Measurements from ENCODE around the gene TTL. TPM values are rescaled to one million over a fixed set of nuclear protein-coding genes. Genes with fewer than 3 reads are reported as not detected.
"Not testable (repeated sequence)": the region's sequence is repeated elsewhere in the genome, so short reads cannot be mapped to it uniquely, and the experiment has no call there.

TTL gene
- total RNA-seq, 1 experiment from 2014 or later = 26.9 TPM

DNA sequence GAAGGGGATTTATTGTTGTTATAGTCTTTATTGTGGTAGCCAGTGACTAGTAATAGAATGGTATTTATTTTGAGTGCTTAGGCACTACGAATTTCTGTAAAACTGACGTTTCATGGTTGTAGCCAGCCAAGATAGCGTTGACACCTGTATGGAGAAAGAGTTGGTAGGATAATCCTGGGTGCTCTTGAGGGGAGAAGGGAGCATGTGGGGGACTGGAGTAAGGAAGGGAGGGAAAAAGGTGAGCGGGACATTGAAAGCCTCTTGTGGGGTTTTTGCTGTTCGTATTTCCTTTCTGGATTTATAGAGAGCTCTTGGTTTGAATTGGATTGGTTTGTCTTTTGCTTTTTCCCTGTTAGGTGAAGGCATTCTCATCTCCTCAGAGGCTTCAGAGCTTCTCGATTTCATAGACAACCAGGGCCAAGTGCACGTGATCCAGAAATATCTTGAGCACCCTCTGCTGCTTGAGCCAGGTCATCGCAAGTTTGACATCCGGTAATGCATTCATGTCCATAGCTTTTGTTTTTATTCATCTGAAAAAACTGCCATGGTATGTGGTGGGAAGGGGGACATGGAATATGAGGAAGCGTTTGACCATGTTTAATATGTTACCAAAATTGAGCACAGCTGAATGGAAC, 19.0 kb downstream of the TTL start:
- in situ Hi-C loops (cut with HindIII; ENCODE audit: low pct_unique_long_range_greater_than_20kb, low sequenced_read_pairs) = not testable (repeated sequence)
- DNase-seq (ENCODE audit: low read depth) = peak; percentile 42

DNA sequence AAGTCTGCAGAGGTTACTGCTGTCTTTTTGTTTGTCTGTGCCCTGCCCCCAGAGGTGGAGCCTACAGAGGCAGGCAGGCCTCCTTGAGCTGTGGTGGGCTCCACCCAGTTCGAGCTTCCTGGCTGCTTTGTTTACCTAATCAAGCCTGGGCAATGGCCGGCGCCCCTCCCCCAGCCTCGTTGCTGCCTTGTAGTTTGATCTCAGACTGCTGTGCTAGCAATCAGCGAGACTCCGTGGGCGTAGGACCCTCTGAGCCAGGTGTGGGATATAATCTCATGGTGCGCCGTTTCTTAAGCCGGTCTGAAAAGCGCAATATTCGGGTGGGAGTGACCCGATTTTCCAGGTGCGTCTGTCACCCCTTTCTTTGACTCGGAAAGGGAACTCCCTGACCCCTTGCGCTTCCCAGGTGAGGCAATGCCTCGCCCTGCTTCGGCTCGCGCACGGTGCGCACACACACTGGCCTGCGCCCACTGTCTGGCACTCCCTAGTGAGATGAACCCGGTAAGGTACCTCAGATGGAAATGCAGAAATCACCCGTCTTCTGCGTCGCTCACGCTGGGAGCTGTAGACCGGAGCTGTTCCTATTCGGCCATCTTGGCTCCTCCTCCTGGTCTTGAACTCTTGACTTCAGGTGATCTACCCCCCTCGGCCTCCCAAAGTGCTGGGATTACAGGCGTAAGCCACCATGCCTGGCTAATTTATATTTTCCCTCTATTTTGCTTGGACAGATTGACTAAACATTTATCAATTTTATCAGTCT, 27.5 kb downstream of the TTL start:
- DNase-seq (ENCODE audit: low read depth); in situ Hi-C loops (cut with HindIII; ENCODE audit: low pct_unique_long_range_greater_than_20kb, low sequenced_read_pairs): not testable (repeated sequence)

DNA sequence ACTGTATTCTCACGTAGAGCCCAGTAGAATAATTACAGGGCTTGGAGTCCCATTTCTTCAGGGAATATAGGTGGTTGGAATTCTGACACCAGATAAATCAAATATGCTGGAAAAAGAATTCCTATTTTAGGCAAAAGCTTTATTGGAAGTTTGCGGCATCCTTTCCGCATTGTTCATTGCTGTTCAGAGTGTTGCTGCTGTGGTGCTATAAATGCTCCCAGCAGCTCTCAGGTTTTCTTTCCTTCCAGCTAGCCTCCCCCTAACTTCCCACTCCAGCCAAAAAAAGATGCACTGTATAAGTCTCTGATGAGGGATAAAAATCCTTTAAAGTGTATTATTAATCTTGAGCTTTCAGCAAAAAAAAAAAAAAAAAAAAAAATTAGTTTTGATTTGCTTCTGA, 34.8 kb downstream of the TTL start:
- in situ Hi-C loops (cut with HindIII; ENCODE audit: low pct_unique_long_range_greater_than_20kb, low sequenced_read_pairs) = no loop called here
- no peak for DNase-seq (ENCODE audit: low read depth)

DNA sequence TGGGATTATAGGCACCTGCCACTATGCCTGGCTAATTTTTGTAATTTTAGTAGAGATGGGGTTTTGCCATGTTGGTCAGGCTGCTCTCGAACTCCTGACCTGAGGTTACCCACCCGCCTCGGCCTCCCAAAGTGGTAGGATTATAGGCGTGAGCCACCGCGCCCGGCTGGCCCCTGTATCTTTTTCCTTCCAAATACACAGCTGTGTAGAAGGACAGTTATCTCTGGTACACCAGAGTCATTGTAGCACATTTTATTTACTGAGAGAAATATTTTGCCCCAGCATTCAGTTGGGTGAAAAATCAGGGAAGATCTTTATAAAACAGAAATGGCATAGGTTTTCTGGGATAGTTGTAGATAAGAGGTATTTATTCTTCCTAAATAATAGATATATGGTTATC, 36.9 kb downstream of the TTL start:
- in situ Hi-C loops (cut with HindIII; ENCODE audit: low pct_unique_long_range_greater_than_20kb, low sequenced_read_pairs) = no loop called here
- DNase-seq (ENCODE audit: low read depth) = no peak

DNA sequence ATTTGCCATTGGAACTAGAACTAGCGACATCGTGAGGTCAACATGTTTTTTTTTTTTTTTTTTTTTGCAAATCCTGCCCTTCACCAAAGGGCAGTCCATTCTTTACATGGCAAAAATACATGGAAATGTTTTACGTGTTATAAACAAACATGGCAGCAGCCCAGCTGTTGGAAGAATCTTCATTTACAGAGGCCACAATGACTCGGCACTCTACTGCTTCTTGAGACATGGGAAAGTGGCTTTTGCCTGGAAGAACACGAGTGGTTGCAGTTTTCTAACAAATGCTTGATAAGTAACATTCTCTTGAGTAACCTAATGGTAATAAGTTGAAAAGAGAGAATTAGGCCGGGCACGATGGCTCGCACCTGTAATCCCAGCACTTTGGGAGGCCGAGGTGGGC, 37.5 kb downstream of the TTL start:
- in situ Hi-C loops (cut with HindIII; ENCODE audit: low pct_unique_long_range_greater_than_20kb, low sequenced_read_pairs) = no loop called here

DNA sequence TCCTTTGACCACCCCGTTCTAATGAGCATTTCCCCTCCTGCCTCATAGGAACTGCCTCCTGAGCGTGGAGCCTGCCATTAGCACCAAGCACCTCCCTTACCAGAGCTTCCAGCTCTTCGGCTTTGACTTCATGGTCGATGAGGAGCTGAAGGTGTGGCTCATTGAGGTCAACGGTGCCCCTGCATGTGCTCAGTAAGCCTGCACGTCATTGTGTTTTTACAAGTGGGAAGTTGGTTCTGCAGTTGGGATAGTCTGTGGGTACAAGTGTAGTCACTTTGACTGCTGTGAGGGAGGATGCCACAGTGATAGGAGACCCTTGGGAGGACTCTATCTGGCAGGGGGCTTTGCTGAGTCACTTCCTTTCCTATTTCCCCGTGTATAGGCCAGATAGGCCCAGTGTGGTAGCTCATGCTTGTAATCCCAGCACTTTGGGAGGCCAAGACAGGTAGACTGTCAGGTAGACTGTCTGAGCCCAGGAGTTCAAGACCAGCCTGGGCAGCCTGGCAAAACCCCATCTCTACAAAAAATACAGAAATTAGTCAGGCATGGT, 38.4 kb downstream of the TTL start:
- DNase-seq (ENCODE audit: low read depth) = no peak
- in situ Hi-C loops (cut with HindIII; ENCODE audit: low pct_unique_long_range_greater_than_20kb, low sequenced_read_pairs) = no loop called here

More for the DNA sequence above, 37.5 kb downstream of the TTL start:
- no peak for DNase-seq (ENCODE audit: low read depth)

DNA sequence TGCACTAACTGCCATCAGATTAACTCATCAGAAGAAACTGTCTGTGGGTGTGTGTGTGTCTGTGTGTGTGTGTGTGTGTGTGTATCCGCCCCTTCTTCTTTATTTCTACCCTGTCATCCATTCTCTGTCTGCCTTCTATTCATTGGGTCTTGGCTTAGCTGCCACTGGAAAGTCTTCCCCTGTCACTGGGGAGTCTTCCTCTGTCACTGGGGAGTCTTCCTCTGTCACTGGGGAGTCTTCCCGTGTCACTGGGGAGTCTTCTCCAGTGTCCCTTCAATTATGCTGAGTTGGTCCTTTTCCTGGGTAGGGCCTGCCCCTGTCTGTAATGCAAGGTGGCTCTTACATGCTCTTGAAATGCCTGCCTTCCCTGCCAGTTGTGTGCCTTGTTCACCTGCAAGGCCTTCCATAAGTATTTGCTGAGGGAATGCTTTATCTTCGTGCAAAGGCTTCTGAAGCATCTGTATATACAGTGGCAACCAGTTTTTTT, 41.4 kb downstream of the TTL start:
- DNase-seq (ENCODE audit: low read depth) = no peak
- in situ Hi-C loops (cut with HindIII; ENCODE audit: low pct_unique_long_range_greater_than_20kb, low sequenced_read_pairs) = no loop called here

DNA sequence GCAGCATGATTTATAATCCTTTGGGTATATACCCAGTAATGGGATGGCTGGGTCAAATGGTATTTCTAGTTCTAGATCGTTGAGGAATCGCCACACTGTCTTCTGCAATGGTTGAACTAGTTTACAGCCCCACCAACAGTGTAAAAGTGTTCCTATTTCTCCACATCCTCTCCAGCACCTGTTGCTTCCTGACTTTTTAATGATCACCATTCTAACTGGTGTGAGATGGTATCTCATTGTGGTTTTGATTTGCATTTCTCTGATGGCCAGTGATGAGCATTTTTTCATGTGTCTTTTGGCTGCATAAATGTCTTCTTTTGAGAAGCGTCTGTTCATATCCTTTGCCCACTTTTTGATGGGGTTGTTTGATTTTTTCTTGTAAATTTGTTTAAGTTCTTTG, 42.3 kb downstream of the TTL start:
- DNase-seq (ENCODE audit: low read depth); in situ Hi-C loops (cut with HindIII; ENCODE audit: low pct_unique_long_range_greater_than_20kb, low sequenced_read_pairs): not testable (repeated sequence)

DNA sequence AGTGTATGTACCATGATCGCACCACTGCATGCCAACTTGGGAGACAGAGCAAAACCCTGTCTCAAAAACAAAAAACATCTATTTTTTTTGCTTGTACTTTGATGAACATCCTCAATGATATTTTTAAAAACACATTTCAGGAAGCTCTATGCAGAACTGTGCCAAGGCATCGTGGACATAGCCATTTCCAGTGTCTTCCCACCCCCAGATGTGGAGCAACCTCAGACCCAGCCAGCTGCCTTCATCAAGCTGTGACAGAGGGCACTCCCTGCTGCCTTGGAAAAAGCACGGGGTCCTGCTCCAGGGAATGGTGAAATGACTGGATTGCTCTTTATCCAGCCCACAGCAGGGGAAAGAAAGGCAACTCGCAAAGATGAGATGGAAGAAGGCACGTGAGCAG, 46.6 kb downstream of the TTL start:
- DNase-seq (ENCODE audit: low read depth) = no peak
- in situ Hi-C loops (cut with HindIII; ENCODE audit: low pct_unique_long_range_greater_than_20kb, low sequenced_read_pairs) = no loop called here

DNA sequence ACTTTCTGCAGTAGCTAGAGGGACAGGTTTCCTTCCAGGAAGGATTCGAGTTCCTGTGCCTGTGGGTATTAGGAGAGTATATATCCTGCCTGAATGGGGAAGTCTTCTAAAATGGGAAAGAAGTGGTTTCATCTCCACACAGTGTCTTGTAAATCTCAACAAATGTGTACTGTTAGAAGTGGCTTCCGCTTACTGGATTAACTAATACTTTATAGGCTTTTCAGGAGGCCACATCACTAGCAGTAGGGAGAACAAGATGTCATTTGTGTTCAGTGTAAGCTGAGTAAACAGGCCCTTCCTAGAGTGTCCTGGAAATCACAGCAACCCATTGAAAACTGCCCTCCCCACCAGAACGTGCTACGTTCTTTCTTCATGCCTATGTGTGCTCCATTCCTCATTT, 47.8 kb downstream of the TTL start:
- DNase-seq (ENCODE audit: low read depth) = no peak
- in situ Hi-C loops (cut with HindIII; ENCODE audit: low pct_unique_long_range_greater_than_20kb, low sequenced_read_pairs) = no loop called here

DNA sequence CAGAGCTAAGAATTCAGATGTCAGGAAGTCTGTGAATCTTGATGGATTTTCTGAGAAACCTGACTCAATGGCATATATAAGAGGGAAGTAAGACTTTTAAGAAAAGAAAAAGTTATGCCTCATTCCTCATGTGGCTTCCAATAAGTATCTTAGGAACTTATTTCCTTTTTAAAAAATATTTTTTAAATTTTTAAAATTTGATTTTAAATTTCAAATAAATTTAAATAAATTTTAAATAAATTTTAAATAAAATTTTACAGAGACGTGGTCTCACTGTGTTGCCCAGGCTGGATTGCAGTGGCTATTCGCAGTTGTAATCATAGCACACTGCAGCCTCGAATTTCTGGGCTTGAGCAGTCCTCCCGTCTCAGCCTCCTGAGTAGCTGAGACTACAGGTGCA, 48.8 kb downstream of the TTL start:
- in situ Hi-C loops (cut with HindIII; ENCODE audit: low pct_unique_long_range_greater_than_20kb, low sequenced_read_pairs) = no loop called here
- no peak for DNase-seq (ENCODE audit: low read depth)

DNA sequence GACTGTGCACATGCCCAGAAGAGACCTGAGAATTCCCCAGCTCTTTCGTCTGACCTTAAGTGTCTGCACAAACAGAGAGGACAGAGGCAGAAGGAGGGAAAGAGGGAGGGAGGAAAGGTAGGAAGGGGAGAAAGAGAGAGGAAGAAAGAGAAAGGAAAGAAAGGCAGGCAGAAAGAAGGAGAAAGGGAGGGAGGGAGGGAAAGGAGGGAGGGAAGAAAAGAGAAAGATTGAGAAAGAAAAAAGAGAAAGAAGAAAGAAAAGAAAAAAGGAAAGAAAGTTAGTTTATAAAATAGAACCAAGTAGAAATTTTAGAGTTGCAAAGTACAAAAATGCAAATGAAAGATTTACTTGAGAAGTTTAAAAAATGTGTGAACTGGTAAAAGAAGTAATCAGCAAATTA, 52.9 kb downstream of the TTL start:
- in situ Hi-C loops (cut with HindIII; ENCODE audit: low pct_unique_long_range_greater_than_20kb, low sequenced_read_pairs) = no loop called here
- DNase-seq (ENCODE audit: low read depth) = no peak

DNA sequence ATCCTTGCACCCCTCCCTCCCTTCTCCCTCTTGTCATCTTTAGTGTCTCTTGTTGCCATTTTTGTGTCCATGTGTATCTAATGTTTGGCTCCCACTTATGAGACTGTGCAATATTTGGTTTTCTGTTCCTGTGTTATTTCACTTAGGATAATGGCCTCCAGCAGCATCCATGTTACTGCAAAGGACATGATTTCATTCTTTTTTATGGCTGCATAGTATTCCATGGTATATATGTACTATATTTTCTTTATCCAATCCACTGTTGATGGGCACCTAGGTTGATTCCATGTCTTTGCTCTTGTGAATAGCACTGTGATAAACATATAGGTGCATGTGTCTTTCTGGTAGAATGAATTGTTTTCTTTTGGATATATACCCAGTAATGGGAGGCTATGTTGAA, 54.7 kb downstream of the TTL start:
- DNase-seq (ENCODE audit: low read depth); in situ Hi-C loops (cut with HindIII; ENCODE audit: low pct_unique_long_range_greater_than_20kb, low sequenced_read_pairs): not testable (repeated sequence)

DNA sequence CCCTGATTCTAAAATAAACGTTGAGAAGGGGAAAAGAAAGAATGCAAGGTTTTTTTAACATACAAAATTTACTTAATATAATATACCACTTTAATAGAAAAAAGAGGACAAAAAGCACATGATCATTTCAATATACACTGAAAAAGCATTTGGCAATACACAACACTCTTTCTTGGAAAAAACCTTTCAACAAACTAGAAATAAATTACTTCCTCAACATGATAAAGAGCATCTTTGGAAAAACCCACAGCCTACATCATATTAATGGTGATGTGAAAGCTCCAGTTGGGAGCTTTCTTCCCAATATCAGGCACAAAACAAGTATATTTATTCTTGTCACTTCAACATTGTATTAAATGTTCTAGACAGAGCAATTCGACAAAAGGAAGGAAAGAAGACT, 57.4 kb downstream of the TTL start:
- in situ Hi-C loops (cut with HindIII; ENCODE audit: low pct_unique_long_range_greater_than_20kb, low sequenced_read_pairs) = no loop called here
- no peak for DNase-seq (ENCODE audit: low read depth)

DNA sequence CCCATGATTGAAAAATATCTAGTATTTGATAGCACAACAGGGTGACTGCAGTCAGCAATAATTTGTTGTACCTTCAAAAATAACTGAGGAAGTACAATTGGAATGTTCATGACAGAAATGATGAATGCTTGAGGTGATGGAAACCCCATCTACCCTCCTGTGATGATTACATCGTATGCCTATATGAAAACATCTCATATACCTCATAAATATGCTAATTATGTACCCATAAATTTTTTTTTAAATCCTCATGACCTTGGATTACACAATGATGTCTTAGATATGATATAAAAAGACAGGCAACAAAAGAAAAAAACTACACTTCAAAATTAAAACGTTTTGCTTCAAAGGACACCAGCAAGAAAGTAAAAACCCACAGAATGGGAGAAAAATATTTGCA, 59.0 kb downstream of the TTL start:
- in situ Hi-C loops (cut with HindIII; ENCODE audit: low pct_unique_long_range_greater_than_20kb, low sequenced_read_pairs) = no loop called here
- no peak for DNase-seq (ENCODE audit: low read depth)

DNA sequence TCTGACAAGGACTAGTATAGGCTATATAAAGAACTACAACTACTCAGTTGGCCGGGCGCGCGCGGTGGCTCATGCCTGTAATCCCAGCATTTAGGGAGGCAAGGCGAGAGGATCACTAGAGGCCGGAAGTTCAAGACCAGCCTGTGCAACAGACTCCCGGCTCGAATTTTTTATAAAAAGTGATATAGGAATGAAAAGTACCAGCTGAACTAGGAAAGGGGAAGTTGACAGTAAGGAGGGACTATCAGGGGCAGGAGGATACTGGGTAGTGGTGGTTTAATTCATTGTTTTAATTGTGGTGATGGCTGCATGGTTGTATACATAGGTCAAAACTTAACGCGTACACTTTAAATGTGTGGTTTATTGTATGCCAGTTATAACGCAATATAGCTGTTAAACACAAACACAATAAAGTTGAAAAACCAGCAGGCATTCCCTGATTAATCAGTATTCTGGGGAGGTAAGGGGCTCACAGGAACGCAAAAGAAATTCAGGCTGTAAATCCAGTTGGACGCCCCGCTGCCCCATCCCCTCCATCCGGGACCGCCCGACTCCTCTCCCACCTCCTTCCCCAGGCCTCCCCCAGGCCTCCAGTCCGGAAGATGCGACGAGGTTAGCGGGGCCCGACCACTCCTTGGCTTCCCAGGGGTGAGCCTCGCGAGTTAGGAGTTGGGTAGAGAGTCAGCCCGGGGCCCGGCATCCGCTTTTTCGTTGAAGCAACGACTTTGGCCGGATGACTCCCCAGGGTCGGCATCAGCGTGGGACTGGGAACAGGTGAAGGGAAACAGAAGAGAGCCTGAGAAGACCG, 59.6 kb downstream of the TTL start:
- DNase-seq (ENCODE audit: low read depth) = no peak
- in situ Hi-C loops (cut with HindIII; ENCODE audit: low pct_unique_long_range_greater_than_20kb, low sequenced_read_pairs) = no loop called here

DNA sequence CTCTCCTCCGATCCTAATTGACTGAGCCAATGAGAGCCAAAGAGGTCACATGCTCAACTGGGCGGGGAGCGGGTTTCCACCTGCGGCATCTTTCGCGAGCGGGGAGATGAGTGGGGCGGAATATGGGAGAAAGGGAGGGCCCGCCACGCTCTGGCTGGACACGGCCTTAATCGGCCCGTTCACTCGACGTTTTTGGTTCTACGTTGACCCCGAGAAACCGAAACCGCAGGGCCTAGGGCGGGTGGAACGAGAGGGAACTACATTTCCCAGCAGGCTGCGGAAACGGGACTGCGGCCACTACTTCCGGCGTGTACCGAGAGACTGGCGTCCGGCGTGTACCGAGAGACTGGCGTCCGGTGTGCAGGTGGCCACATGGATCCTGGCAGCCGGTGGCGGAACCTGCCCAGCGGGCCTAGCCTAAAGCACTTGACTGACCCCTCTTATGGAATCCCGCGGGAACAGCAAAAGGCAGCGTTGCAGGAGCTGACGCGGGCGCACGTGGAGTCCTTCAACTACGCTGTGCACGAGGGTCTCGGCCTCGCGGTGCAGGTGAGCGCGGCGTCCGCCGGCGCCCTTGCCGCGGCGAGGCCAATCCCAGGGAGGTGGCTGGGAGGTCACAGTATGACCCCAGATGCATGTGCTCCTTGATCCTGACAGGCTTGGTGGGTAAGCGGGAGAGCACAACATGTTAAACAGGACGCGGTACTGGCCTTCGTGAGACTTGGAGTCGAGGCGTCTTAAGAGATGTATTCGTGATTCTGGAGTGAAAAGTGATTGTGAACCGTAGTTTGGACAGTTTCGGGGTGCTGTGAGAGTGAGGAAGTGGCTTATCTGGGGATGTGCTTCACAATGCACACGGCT, 60.4 kb downstream of the TTL start, which contains the start of gene POLR1B:
Gene POLR1B, plus strand, starts transcription at position 343 of the 861 bp plus-strand sequence. Its CDS starts 30 bp downstream, at position 373.
- in situ Hi-C loops (cut with HindIII; ENCODE audit: low pct_unique_long_range_greater_than_20kb, low sequenced_read_pairs) = no loop called here
- peak; percentile 92 for DNase-seq (ENCODE audit: low read depth)
